Progenitor cell of endocrine pancreas (in vitro differentiated cells): ENCODE data around the gene NCKAP5. TPM values are rescaled to one million over a fixed set of nuclear protein-coding genes. Genes with fewer than 3 reads are reported as not detected.

ENCODE experiments used
- DNase-seq: peaks from one replicate; pipeline ENCODE4 v3.0.0; 2021; ENCODE audit warnings: low spot score; ENCODE audit not compliant: unreplicated experiment
- H3K27ac Mint-ChIP-seq: 2 replicates; pipeline ENCODE4 v1.8.0; 2021; ENCODE audit warnings: mild to moderate bottlenecking, moderate library complexity, mixed read lengths
- H3K27me3 Mint-ChIP-seq: 2 replicates; pipeline ENCODE4 v1.8.0; 2021; ENCODE audit warnings: mixed read lengths
- H3K36me3 Mint-ChIP-seq: 2 replicates; pipeline ENCODE4 v1.8.0; 2022; ENCODE audit warnings: mixed read lengths; ENCODE audit not compliant: insufficient read depth
- H3K4me1 Mint-ChIP-seq: 2 replicates; pipeline ENCODE4 v1.8.0; 2021; ENCODE audit warnings: low read depth, mixed read lengths
- H3K4me3 Mint-ChIP-seq: 2 replicates; pipeline ENCODE4 v1.8.0; 2021; ENCODE audit warnings: low read depth, mild to moderate bottlenecking, moderate library complexity, mixed read lengths
- H3K9me3 Mint-ChIP-seq: 2 replicates; pipeline ENCODE4 v1.8.0; 2021; ENCODE audit warnings: low read depth, mixed read lengths
- total RNA-seq: library from RNA; stranded (reverse); gene quantifications from 2 replicates; pipeline ENCODE4 v1.2.1, GENCODE V29; 2021
- TF ChIP-seq, protein P1 (sequence below): fragments of 200-600 bp; sonication (generic); IDR thresholded peaks from one replicate; pipeline ENCODE4 v1.5.0; 2021; ENCODE audit warnings: antibody characterized with exemption, mild to moderate bottlenecking; ENCODE audit not compliant: unreplicated experiment

Gene NCKAP5
- total RNA-seq, 1 donor from 2014 or later = 1.7 TPM

DNA sequence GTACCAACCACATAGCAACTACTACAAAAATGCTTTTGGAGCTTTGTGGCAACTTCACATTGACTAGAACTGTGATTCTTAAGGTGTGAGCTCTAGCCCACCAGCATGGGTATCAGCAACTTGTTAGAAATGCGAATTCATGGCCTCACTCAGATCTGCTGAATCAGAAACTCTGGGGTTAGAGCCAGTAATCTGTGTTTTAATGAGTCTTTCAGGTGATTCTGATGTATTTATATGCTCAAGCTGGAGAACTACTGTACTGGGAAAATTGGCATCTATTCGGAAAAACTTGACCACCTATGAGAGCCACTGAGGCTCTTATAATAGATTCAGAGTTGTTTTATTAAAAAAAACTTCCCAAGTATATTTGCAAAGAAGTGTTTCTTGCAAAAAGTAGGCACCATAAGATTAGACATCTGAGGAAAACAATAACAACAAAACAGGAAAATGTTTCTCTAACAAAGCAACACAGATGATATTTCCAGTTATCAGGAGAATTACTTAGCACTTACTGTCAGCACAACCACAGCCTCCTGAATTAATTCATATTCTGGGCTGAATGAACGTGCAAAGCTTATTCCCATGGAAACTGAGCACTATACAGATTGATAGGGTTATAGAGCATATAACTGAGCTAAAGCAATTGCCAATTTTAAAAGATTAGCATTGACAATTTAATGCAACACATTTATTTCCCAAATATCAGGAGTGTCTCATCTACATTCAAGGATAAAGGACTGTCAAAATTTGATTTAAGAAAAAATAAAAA, 71.6 kb downstream of the NCKAP5 start:
- Mint-ChIP-seq H3K27me3 (peaks cover 3% of the 10 kb centered on the region), H3K9me3 (peaks cover 3% of the 10 kb centered on the region), H3K27ac (no peak overlapping the region), H3K4me1 (peaks cover 16% of the 10 kb centered on the region), H3K36me3 (no peaks in the 10 kb centered on the region), H3K4me3 (no peak overlapping the region)
- TF ChIP-seq, protein P1, sequence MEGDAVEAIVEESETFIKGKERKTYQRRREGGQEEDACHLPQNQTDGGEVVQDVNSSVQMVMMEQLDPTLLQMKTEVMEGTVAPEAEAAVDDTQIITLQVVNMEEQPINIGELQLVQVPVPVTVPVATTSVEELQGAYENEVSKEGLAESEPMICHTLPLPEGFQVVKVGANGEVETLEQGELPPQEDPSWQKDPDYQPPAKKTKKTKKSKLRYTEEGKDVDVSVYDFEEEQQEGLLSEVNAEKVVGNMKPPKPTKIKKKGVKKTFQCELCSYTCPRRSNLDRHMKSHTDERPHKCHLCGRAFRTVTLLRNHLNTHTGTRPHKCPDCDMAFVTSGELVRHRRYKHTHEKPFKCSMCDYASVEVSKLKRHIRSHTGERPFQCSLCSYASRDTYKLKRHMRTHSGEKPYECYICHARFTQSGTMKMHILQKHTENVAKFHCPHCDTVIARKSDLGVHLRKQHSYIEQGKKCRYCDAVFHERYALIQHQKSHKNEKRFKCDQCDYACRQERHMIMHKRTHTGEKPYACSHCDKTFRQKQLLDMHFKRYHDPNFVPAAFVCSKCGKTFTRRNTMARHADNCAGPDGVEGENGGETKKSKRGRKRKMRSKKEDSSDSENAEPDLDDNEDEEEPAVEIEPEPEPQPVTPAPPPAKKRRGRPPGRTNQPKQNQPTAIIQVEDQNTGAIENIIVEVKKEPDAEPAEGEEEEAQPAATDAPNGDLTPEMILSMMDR = no peak
- DNase-seq = no peak

DNA sequence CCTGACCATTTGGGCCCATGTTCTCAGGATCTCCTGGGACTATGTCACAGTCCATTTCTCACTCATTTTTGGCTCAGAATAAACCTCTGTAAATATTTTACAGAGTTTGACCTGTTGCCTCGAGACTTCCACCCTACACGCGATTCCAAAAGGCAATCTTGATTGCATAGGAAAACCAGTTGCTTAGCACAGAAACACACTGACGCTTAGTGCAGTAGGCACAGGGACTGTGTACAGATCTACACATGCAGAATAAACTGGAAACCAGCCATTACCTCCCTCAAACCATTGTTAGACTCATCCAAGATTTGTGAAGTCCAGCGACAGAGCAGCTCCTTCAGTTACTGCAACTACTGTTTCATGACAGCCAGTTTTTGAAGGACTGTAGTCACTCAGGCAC, 73.0 kb downstream of the NCKAP5 start:
- TF ChIP-seq, protein P1 = no peak
- Mint-ChIP-seq H3K9me3 (peaks cover 3% of the 10 kb centered on the region), H3K4me3 (no peak overlapping the region), H3K4me1 (peaks cover 16% of the 10 kb centered on the region), H3K27me3 (peaks cover 3% of the 10 kb centered on the region), H3K27ac (no peak overlapping the region), H3K36me3 (no peaks in the 10 kb centered on the region)
- no peak for DNase-seq

DNA sequence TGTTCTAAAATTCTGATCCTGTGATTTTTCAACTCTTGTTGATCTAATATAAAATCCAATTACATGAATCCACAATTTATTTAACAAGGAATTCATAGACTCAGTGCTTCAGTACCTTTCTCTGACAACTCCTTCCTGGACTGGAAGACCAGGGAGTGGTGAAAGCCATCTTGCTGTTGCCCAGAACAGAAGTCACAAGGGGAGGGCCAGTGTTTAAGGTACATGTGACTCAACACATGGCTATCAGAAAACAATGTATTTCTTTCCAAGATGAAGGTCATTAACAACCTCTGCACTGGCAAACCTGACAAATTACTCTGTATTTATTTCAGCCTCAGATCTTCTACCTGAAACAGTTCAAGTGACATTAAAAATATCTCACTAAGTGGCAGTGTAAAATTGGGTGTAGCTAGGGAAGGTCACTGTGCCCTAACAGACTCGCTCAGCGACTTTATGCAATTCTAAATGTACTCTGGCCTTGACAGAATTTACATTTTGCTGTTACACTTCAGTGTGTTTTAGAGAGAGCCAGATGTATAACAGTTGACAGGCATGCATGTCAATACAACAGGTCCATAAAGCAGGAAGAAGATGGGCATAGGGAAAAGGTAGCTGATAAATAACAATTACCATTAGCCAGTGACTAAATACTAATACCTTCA, 75.4 kb downstream of the NCKAP5 start:
- no peak overlapping the region for H3K27ac Mint-ChIP-seq
- H3K4me1 Mint-ChIP-seq = peaks cover 8% of the 10 kb centered on the region
- H3K9me3 Mint-ChIP-seq = peaks cover 3% of the 10 kb centered on the region
- no peaks in the 10 kb centered on the region for H3K27me3 Mint-ChIP-seq
- H3K36me3 Mint-ChIP-seq = no peaks in the 10 kb centered on the region
- DNase-seq = no peak
- H3K4me3 Mint-ChIP-seq = no peak overlapping the region
- TF ChIP-seq, protein P1 = no peak

DNA sequence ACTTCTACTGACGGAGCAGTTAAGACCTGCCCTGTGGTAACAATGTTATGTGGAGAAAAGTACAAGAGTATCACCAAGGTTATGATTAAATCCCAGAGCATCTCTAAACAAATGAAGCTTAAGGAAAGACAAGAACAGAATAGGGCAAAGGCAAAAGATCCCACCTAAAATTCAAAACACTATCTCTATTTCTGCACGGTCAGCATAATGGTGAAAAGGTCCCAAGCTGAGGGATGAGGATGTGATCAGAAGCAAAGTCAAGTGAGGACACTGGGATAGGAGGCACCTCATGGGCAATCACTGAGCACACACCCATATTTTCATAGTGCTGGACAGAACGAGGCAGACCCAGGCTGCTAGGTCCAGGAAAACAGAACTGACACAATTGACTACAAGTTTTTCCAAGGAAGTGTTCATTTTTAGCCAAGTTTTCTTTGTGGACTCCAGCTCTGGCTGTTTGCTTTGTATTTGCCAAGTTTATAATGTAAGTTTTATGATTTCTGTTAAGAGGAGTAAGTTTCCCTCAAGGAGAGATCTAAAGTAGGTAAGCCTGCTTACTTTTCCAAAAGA, 77.8 kb downstream of the NCKAP5 start:
- Mint-ChIP-seq H3K27me3 (no peaks in the 10 kb centered on the region), H3K4me3 (no peak overlapping the region), H3K36me3 (no peaks in the 10 kb centered on the region), H3K9me3 (peaks cover 8% of the 10 kb centered on the region), H3K4me1 (peaks cover 7% of the 10 kb centered on the region), H3K27ac (no peak overlapping the region)
- DNase-seq = no peak
- TF ChIP-seq, protein P1 = no peak

DNA sequence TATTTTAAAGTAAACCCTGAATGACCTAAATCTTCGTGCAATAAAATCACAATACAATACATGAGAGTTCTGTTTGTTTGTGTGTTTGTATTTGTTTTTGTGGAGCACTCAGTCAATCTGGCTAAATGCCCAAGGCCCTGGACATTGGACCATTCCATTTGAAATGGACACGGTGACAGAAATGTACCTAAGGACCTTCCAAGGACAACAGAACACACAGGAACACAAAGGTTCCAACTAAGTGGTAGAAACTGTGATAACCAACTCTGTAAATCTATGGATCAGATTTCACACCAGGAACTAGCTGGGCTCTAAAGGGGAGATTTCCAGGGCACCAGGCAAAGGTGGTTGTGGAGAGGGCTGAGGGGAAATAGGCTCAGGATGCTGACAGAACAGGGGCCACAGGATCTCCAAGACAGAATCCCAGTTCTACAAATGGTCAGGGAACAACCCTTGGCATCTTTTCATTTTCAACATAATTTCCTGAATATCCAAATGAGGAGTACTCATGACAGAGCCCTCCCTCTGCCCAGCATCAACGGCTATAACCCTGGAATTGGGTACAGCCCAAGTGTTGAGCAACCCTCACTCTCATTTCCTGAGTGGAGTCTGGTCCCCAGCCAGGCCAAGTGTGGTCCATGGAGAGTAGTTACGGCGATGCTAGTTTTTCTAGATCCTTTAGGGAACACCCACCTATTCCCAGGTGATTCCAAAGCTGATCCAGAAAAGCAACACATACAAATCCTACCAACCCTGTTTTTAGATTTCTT, 78.4 kb downstream of the NCKAP5 start:
- Mint-ChIP-seq H3K27ac (no peak overlapping the region), H3K4me3 (no peak overlapping the region), H3K36me3 (no peaks in the 10 kb centered on the region), H3K27me3 (no peaks in the 10 kb centered on the region), H3K4me1 (peaks cover 2% of the 10 kb centered on the region), H3K9me3 (peaks cover 10% of the 10 kb centered on the region)
- TF ChIP-seq, protein P1 = no peak
- no peak for DNase-seq
